Activated T-helper 17 cell treated with anti-CD3 and anti-CD28 coated beads, Interleukin-2, amount 50 U/mL, for 72 hours (primary cell): ENCODE data around the gene PADI2. TPM values are rescaled to one million over a fixed set of nuclear protein-coding genes. Genes with fewer than 3 reads are reported as not detected.

ENCODE experiments used
- ATAC-seq: fragments of 150-1000 bp; cut with Tn5 transposase; replicated peaks from 2 replicates; pipeline ENCODE4 v1.10.0; 2021; ENCODE audit warnings: mild to moderate bottlenecking, moderate library complexity
- H3K27ac Mint-ChIP-seq: one replicate; pipeline ENCODE4 v1.8.0; 2022; ENCODE audit warnings: mixed read lengths
- H3K27me3 Mint-ChIP-seq: one replicate; pipeline ENCODE4 v1.8.0; 2022; ENCODE audit warnings: mixed read lengths
- H3K36me3 Mint-ChIP-seq: one replicate; pipeline ENCODE4 v1.8.0; 2022; ENCODE audit warnings: low read depth, mild to moderate bottlenecking, mixed read lengths
- H3K4me1 Mint-ChIP-seq: one replicate; pipeline ENCODE4 v1.8.0; 2022; ENCODE audit warnings: mixed read lengths
- H3K4me3 Mint-ChIP-seq: one replicate; pipeline ENCODE4 v1.8.0; 2022; ENCODE audit warnings: mild to moderate bottlenecking, mixed read lengths
- H3K9me3 Mint-ChIP-seq: one replicate; pipeline ENCODE4 v1.8.0; 2022; ENCODE audit warnings: mixed read lengths
- total RNA-seq, 2 donors: library from RNA; stranded (reverse); gene quantifications; one replicate each; pipeline ENCODE4 v1.2.3, GENCODE V29; 2022

PADI2 gene
- total RNA-seq, 2 donors from 2014 or later, result 0.13 to 0.26 TPM

DNA sequence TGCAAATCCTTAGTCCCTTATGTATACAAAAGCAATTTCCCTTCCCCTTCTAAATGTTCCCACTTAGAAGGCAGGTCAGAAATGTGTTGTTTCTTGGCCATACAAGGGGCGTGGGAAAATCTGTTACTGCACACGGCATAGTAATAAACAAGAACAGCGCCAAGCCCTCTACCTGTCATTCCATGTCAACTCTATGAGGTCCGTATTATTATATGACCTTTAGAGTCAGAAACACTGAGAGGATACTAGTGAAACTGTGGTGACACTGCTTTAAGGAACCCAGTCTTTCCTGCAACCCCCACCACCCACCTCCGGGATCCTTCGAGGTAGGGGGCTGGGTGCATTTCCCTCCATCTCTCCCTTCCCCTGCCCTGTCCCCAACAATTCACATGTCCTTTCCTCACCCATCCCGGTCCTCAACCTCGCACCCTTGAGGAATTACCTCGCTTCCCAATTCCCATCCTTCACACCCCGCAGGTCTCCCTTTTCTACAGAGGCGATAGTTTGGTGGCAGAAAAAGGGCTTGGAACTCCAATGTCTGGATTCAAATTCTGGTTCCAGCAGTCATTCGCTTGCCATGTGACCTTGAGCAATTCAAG is 66.1 kb downstream of the PADI2 start:
- peaks cover 35% of the 10 kb centered on the region for H3K36me3 Mint-ChIP-seq
- peaks cover 11% of the 10 kb centered on the region for H3K4me1 Mint-ChIP-seq
- H3K27me3 Mint-ChIP-seq, result no peaks in the 10 kb centered on the region
- H3K9me3 Mint-ChIP-seq, result no peaks in the 10 kb centered on the region
- peak overlapping the region; percentile 95 for H3K27ac Mint-ChIP-seq
- H3K4me3 Mint-ChIP-seq, result peak overlapping the region; percentile 97
- ATAC-seq, result no peak

DNA sequence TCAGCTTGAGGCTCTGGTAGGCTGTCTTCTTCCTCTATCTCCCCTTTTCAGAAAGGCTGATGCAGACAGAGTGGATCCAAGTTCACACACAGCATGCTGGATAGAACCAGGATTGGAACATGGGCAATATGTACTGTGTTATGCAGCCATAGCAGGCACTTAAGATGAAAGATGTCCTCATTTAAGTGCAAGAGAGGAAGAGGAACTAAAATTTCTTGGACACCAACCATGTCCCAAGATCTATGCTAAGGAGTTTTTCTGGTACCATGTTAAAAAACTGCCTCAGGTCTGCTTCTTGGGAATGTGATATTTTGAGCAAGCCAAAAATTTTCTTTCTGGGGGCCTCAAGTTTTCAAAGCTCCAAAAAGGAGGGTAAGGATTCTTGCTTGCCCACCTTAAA is 66.6 kb downstream of the PADI2 start:
- H3K27ac Mint-ChIP-seq, result no peak overlapping the region
- no peaks in the 10 kb centered on the region for H3K9me3 Mint-ChIP-seq
- no peaks in the 10 kb centered on the region for H3K27me3 Mint-ChIP-seq
- H3K4me3 Mint-ChIP-seq, result peak overlapping the region; percentile 97
- no peak for ATAC-seq
- H3K4me1 Mint-ChIP-seq, result peaks cover 11% of the 10 kb centered on the region
- H3K36me3 Mint-ChIP-seq, result peaks cover 35% of the 10 kb centered on the region

DNA sequence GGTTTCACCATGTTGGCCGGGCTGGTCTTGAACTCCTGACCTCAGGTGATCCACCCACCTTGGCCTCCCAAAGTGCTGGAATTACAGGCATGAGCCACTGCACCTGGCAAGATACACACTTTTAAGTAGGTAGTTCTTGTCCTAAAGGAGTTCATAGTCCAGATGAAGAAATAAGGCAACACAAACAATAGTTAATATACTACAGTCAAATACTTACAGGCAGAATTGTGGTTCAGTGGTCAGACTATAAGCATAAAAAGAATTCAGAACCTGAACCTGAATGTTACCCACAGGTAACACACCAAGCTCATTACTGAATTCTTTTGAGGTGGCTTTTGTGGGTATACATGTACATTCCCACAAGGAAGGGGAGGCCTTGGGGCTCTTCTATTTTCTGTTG is 67.2 kb downstream of the PADI2 start:
- no peak for ATAC-seq
- peak overlapping the region; percentile 97 for H3K4me3 Mint-ChIP-seq
- H3K9me3 Mint-ChIP-seq, result no peaks in the 10 kb centered on the region
- peaks cover 11% of the 10 kb centered on the region for H3K4me1 Mint-ChIP-seq
- no peaks in the 10 kb centered on the region for H3K27me3 Mint-ChIP-seq
- peaks cover 35% of the 10 kb centered on the region for H3K36me3 Mint-ChIP-seq
- H3K27ac Mint-ChIP-seq, result no peak overlapping the region

DNA sequence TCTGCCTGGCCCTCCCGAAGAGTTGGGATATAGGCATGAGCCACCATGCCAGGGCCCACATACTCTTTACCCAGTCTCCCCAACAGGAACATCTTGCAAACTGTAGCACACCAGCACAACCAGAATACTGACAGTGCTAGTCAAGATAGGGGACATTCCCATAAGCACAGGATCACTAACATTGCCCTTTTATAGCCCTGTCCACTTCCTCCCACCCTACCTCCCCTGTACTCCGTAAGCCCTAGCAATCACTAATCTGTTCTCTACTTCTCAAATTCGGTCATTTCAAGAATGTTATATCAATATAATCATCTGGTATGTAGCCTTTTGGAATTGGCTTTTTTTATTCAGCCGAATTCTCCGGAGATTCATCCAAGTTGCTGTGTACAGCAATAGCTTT is 71.3 kb downstream of the PADI2 start:
- Mint-ChIP-seq H3K27me3 (no peaks in the 10 kb centered on the region), H3K36me3 (peaks cover 61% of the 10 kb centered on the region), H3K27ac (no peak overlapping the region), H3K4me1 (peaks cover 16% of the 10 kb centered on the region), H3K4me3 (no peak overlapping the region), H3K9me3 (no peaks in the 10 kb centered on the region)
- ATAC-seq, result no peak

DNA sequence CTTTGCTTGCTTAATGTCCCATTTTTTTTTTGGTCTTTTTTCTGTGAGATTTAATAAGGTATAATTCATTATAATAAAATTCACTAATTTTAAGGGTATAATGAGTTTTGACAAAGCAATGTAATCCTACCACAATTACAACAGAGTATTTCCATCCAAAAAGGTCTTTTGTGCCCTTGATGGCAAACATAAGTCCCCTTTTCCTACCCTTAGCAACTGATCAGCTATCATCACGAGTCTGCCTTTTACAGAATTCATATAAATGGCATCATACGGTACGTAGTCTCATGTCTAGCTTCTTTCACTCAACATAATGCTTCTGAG is 73.0 kb downstream of the PADI2 start:
- H3K36me3 Mint-ChIP-seq, result peaks cover 66% of the 10 kb centered on the region
- no peak for ATAC-seq
- H3K27ac Mint-ChIP-seq, result no peak overlapping the region
- H3K4me1 Mint-ChIP-seq, result peaks cover 9% of the 10 kb centered on the region
- H3K9me3 Mint-ChIP-seq, result no peaks in the 10 kb centered on the region
- H3K4me3 Mint-ChIP-seq, result no peak overlapping the region
- no peaks in the 10 kb centered on the region for H3K27me3 Mint-ChIP-seq

DNA sequence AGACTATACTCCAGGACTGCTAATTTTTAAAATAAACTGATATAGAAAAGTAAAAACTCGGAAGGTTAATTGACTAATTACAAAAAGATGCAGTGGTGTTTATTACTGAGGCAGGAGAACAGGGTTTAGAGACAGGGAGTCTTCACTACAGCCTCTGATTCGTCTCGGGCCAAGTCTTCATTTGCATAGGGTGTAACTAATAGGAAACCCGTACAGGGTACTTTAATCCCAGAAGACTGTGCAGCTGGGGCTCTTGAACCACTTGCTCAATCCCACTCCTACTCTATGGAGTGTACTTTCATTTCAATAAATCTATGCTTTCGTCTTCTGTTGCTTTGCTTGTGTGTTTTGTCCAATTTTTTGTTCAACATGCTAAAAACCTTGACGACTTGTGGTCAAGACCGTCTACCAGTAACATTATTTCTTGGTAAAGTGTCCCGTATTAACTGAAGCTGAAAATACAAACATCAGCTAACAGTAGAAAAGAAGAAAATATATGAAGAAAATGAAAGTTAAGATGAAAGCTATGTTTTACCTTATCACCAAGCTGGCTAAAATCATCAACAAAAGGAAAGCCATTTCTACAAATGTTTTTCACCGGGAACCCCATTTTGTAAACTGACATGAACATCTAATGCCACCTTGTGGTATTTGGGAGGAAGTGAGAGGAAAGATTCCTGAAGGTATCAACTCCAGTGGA is 73.5 kb downstream of the PADI2 start:
- Mint-ChIP-seq H3K9me3 (no peaks in the 10 kb centered on the region), H3K27ac (no peak overlapping the region), H3K4me1 (peaks cover 5% of the 10 kb centered on the region), H3K27me3 (no peaks in the 10 kb centered on the region), H3K4me3 (no peak overlapping the region), H3K36me3 (peaks cover 65% of the 10 kb centered on the region)
- ATAC-seq, result no peak

DNA sequence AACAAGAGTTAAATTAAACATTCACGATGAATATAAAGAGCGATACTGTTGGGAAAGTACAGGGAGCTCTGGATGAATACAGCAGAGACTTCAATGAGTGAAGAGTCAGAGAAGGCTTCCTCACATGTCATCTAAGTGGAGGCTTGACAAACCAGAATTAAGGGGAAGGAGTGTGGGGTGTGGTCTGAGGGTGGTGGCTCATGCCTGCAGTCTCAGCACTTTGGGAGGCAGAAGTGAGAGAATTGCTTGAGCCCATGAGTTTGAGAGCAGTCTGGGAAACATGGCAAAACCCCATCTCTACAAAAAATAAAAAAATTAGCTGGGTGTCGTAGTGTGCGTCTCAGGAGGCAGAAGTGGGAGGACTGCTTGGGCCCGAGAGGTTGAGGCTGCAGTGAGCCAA is 74.1 kb downstream of the PADI2 start:
- H3K27me3 Mint-ChIP-seq, result no peaks in the 10 kb centered on the region
- H3K4me3 Mint-ChIP-seq, result no peak overlapping the region
- no peak overlapping the region for H3K27ac Mint-ChIP-seq
- H3K4me1 Mint-ChIP-seq, result peaks cover 5% of the 10 kb centered on the region
- no peak for ATAC-seq
- no peaks in the 10 kb centered on the region for H3K9me3 Mint-ChIP-seq
- H3K36me3 Mint-ChIP-seq, result peaks cover 65% of the 10 kb centered on the region

DNA sequence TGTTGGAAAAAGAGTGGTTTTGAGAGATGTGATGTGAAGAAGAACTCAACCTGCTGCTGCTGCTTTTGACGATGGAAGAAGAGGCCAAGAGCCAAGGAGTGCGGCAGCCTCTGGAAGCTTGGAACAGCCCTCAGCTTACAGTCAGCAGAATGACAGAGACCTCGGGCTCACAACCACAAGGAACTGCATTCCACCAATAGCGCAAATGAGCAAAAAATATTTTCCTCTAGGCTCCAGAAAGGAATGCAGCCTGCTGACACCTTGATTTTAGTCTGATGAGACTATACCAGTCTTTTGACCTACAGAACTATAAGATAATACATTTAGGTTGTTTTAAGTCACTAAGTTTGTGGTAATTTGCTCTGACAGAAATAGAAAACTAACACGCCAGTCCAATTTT is 75.6 kb downstream of the PADI2 start:
- Mint-ChIP-seq H3K4me3 (no peak overlapping the region), H3K9me3 (no peaks in the 10 kb centered on the region)
- ATAC-seq, result no peak

DNA sequence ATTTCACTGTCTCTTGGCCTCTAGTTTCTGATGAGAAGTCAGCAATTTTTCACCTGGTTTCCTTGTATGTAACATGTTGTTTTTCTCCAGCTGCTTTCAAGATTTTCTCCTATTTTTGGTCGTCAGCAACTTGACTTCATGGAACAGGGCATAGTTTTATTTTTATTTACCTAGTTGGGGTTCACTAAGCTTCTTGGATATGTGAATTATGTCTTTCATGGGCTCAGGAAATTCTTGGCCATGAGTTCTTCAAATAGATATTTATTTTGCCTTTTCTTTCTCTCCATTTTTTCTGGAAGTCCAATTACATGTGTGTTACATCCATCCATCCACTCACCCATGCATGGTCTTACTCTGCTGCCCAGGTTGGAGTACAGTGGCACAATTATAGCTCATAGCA is 79.1 kb downstream of the PADI2 start:
- no peaks in the 10 kb centered on the region for H3K27me3 Mint-ChIP-seq
- H3K4me1 Mint-ChIP-seq, result peaks cover 5% of the 10 kb centered on the region
- H3K36me3 Mint-ChIP-seq, result peaks cover 92% of the 10 kb centered on the region
- H3K4me3 Mint-ChIP-seq, result no peak overlapping the region
- no peak for ATAC-seq
- no peaks in the 10 kb centered on the region for H3K9me3 Mint-ChIP-seq
- H3K27ac Mint-ChIP-seq, result no peak overlapping the region

More for the DNA sequence above, 75.6 kb downstream of the PADI2 start:
- H3K36me3 Mint-ChIP-seq, result peaks cover 74% of the 10 kb centered on the region
- H3K4me1 Mint-ChIP-seq, result peaks cover 5% of the 10 kb centered on the region
- no peak overlapping the region for H3K27ac Mint-ChIP-seq
- H3K27me3 Mint-ChIP-seq, result no peaks in the 10 kb centered on the region

DNA sequence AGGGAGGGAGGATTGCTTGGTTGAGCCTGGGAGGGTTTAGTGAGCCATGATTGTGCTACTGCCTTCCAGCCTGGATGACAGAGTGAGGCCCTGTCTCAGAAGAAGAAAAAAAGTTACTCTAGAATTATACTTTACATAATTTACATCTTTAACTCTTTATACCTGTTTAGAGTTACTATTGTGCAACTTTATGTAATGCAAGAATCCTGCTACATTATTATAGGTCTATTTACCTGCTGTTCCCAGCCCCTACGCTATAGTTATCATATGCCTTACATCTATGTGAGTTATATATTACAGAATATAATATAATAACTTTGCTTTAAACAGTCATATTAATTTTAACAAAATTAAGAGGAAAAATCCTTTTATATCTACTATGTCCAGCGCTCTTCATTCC is 79.7 kb downstream of the PADI2 start:
- H3K9me3 Mint-ChIP-seq, result no peaks in the 10 kb centered on the region
- no peak overlapping the region for H3K4me3 Mint-ChIP-seq
- peaks cover 5% of the 10 kb centered on the region for H3K4me1 Mint-ChIP-seq
- peaks cover 92% of the 10 kb centered on the region for H3K36me3 Mint-ChIP-seq
- H3K27ac Mint-ChIP-seq, result no peak overlapping the region
- no peaks in the 10 kb centered on the region for H3K27me3 Mint-ChIP-seq
- no peak for ATAC-seq

DNA sequence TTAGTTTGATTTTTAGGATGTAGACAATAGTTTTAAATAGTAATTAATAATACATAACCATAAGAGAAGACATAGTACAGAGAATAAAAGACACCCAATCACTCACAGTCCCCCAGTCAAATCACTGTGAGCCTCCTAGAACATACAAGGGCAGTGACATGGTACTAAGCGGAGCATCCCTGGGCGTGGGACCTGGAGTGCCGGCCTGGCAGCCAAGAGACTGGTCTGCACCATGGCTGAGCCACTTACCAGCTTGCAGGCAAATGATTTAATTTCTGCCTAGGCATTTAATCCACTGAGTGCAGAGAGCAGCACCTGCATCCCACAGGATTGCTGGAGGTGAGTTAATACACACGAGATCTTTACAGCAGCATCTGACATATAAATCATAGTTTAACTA is 85.8 kb downstream of the PADI2 start:
- Mint-ChIP-seq H3K27ac (no peak overlapping the region), H3K9me3 (no peaks in the 10 kb centered on the region), H3K36me3 (peaks cover 89% of the 10 kb centered on the region), H3K4me1 (peaks cover 4% of the 10 kb centered on the region), H3K4me3 (no peak overlapping the region), H3K27me3 (no peaks in the 10 kb centered on the region)
- ATAC-seq, result no peak

DNA sequence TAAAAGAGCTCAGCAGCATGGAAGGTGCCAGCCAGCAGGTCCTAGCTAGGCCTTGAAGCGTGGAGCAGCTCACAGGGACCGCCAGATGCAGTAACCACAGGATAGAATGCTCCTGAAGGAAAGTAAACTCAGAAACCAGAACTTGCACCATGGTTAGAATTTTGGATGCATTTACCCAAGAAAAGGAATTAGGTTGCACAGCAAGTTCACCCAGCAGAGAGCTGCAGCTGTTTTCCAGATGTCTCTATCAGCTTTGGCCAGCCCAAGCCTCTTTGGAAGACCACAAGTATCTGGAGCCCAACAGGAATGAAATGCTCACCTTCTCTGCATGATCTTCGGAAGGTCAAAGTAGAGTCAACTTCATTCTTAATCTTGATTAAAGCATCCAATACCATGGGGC is 86.5 kb downstream of the PADI2 start:
- Mint-ChIP-seq H3K36me3 (peaks cover 89% of the 10 kb centered on the region), H3K4me3 (no peak overlapping the region), H3K27me3 (no peaks in the 10 kb centered on the region), H3K27ac (no peak overlapping the region), H3K4me1 (no peaks in the 10 kb centered on the region), H3K9me3 (no peaks in the 10 kb centered on the region)
- ATAC-seq, result no peak

DNA sequence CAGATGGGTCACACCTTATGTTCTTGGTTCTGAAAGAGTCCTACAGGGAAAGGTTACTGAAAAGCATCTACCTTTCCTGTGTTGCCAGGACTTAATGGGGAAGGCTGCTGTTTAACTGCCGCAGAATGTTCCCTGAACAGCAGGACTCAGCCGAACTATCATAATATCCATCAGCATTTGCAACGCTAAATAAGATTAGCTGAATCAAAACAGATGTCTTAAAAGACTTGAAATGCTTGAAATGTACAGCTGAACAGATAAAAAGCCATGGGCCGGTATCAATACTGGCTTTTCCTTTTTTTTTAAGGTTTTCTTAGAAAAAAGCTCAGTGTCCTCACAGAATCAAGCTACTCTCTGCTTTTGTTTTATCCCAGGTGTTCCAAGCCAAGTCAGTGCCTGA is 87.8 kb downstream of the PADI2 start:
- Mint-ChIP-seq H3K9me3 (no peaks in the 10 kb centered on the region), H3K36me3 (peaks cover 93% of the 10 kb centered on the region), H3K27ac (no peak overlapping the region)

DNA sequence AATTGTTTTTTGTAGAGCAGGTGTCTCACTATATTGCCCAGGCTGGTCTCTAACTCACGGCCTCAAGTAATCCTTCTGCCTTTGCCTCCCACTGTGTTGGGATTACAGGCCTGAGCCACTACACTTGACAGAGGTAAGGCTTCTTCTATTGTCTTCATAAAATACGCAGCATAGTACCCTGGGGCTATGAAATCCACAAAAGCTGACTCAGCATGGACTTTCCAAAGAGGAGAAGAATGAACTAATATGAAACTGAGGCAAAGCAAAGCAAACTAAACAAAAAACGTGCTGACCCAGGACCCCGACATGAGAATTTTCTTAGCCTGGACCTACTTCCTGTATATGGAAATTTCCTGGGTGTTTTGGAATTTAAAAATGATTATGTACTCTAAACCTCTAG is 89.0 kb downstream of the PADI2 start:
- Mint-ChIP-seq H3K27ac (no peak overlapping the region), H3K27me3 (no peaks in the 10 kb centered on the region), H3K4me1 (no peaks in the 10 kb centered on the region), H3K36me3 (peaks cover 92% of the 10 kb centered on the region), H3K4me3 (no peak overlapping the region), H3K9me3 (no peaks in the 10 kb centered on the region)
- ATAC-seq, result no peak

More for the DNA sequence above, 87.8 kb downstream of the PADI2 start:
- H3K27me3 Mint-ChIP-seq, result no peaks in the 10 kb centered on the region
- H3K4me1 Mint-ChIP-seq, result no peaks in the 10 kb centered on the region
- no peak overlapping the region for H3K4me3 Mint-ChIP-seq
- ATAC-seq, result no peak

DNA sequence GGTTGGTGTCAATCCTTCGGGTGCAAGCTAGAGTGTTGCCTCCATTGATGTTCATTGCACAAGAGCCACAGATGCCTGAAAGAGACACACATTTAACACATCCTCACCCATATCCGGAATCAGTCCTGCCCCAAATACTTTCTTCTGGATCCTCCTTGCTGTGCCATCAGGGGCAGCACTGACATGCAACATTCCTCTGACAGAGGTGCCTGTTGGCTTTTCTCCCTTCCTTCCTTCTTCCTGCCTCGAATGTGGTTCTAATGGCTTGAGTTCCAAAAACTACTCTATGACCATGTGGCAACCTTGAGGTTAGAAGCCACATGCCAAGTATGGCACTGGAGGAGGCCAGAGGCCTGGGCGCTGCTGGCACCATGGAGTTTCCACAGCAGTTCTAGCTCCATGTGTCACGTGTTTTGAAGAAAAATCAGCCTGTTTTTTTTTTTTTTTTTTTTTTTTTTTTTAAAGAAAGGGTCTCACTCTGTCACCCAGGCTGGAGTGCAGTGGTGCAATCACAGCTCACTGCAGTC is 90.5 kb downstream of the PADI2 start:
- ATAC-seq, result no peak
- Mint-ChIP-seq H3K36me3 (peaks cover 93% of the 10 kb centered on the region), H3K27ac (no peak overlapping the region), H3K4me1 (no peaks in the 10 kb centered on the region), H3K27me3 (no peaks in the 10 kb centered on the region), H3K4me3 (no peak overlapping the region), H3K9me3 (no peaks in the 10 kb centered on the region)
